Glutamatergic neuron (in vitro differentiated cells): Measurements from ENCODE around the gene DUT. TPM values are rescaled to one million over a fixed set of nuclear protein-coding genes. Genes with fewer than 3 reads are reported as not detected.

ENCODE experiments used
- DNase-seq: peaks from one replicate; pipeline ENCODE4 v3.0.0; 2022
- H3K27ac Mint-ChIP-seq: one replicate; pipeline ENCODE4 v1.8.0; 2020; ENCODE audit warnings: mild to moderate bottlenecking, mixed read lengths, inconsistent platforms; ENCODE audit not compliant: unreplicated experiment
- H3K27me3 Mint-ChIP-seq: one replicate; pipeline ENCODE4 v1.8.0; 2020; ENCODE audit warnings: mild to moderate bottlenecking, moderate library complexity, mixed read lengths, inconsistent platforms; ENCODE audit not compliant: unreplicated experiment
- H3K36me3 Mint-ChIP-seq: one replicate; pipeline ENCODE4 v1.8.0; 2020; ENCODE audit warnings: mild to moderate bottlenecking, mixed read lengths, inconsistent platforms; ENCODE audit not compliant: unreplicated experiment
- H3K4me1 Mint-ChIP-seq: one replicate; pipeline ENCODE4 v1.8.0; 2020; ENCODE audit warnings: mild to moderate bottlenecking, low read depth, mixed read lengths, inconsistent platforms; ENCODE audit not compliant: unreplicated experiment
- H3K4me3 Mint-ChIP-seq: one replicate; pipeline ENCODE4 v1.8.0; 2020; ENCODE audit warnings: mild to moderate bottlenecking, mixed read lengths, inconsistent platforms; ENCODE audit not compliant: unreplicated experiment
- H3K9me3 Mint-ChIP-seq: one replicate; pipeline ENCODE4 v1.8.0; 2020; ENCODE audit warnings: mild to moderate bottlenecking, moderate library complexity, mixed read lengths, inconsistent platforms; ENCODE audit not compliant: unreplicated experiment
- CTCF ChIP-seq: fragments of 200-600 bp; sonication (generic); IDR thresholded peaks from one replicate; pipeline ENCODE4 v1.5.0; 2021; ENCODE audit not compliant: partially characterized antibody, unreplicated experiment
- total RNA-seq: library from RNA; stranded (reverse); fragmentation: NEBNext Ultra II Directional; extraction: Animal tissue kit (Norgen Biotek cat#: 25700); gene quantifications from one replicate; pipeline ENCODE4 v1.2.1, GENCODE V29; 2021; ENCODE audit not compliant: unreplicated experiment

The DUT gene
- total RNA-seq, 1 donor from 2014 or later: 34.3 TPM

DNA sequence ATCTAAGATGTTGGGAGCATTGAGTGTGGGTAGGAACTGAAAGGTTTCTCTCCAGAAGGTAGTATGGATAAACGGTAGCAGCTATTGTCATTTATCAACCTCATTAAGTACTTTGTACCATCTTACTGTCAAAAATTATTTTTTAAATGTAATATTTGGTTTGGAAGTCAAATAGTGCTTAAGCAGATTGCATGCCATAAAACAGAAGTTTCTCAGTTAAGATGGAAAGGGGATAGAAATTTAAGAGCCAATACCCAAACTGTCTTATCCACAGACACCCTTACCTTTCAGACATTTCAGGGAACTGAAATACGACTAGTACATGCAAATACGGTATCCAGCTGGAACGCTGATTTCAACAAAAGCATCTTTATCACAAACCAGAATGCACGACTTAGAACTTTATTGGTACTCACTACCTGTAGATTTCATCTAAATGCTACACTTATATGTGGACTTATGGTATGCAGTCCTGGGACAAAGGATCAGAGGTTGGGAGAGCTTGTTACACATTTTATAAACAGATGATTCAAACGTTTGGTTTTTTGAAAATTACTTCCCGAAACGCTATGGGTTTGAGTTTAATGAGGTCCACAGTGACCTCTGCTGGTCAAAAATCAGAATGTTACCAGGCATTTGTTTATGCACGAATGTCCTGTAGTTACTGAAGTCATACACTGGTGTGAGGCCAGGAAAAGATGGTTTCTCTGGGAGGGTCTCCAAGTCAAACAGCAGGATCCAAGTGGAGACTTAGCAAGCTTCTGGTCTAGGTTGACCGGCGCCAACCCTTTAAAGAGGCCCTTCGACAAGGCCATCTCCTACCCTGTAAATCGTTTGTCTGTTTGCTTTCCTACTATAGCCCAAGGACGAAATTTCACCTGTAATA is 45.7 kb upstream of the DUT start:
- DNase-seq: peak; percentile 22
- H3K4me1 Mint-ChIP-seq: peaks cover 1% of the 10 kb centered on the region
- no peaks in the 10 kb centered on the region for H3K36me3 Mint-ChIP-seq
- H3K27ac Mint-ChIP-seq: no peak overlapping the region
- TF ChIP-seq CTCF: peak; percentile 81
- no peak overlapping the region for H3K4me3 Mint-ChIP-seq
- H3K27me3 Mint-ChIP-seq: no peaks in the 10 kb centered on the region
- H3K9me3 Mint-ChIP-seq: no peaks in the 10 kb centered on the region

DNA sequence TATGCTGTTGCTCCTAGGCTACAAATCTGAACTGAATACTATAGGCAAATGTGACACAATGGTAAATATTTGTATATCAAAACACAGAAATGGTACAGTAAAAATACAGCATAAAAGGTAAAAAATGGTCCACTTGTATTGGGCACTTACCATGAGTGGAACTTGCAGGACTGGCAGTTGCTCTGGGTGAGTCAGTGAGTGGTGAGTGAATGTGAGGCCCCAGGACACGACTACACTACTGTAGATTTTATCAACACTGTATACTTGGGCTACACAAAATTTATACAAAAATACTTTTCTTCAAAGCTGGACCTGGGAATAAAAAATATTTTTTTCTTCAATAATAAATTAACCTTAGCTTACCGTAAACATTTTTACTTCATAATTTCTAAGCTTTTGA is 41.6 kb upstream of the DUT start:
- Mint-ChIP-seq H3K4me3 (no peak overlapping the region), H3K4me1 (no peaks in the 10 kb centered on the region), H3K27me3 (no peaks in the 10 kb centered on the region), H3K9me3 (no peaks in the 10 kb centered on the region), H3K27ac (no peak overlapping the region), H3K36me3 (no peaks in the 10 kb centered on the region)
- no peak for TF ChIP-seq CTCF
- no peak for DNase-seq

DNA sequence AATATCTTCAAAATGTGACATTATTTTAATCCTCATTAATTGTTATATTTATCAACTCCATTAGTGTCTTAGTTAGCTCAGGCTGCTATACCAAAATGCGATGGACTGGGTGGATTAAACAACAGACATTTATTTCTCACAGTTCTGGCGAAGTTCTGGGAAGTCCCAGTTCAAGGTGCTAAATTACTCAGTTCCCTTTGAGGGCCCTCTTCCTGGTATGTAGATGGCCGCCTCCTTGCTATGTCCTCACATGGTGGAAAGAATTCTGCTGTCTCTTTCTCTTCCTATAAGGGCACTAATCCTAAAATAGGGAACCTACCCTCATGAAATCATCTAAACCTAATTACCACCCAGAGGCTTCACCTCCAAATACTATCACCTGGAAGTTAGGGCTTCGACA is 38.8 kb upstream of the DUT start:
- H3K9me3 Mint-ChIP-seq: no peaks in the 10 kb centered on the region
- no peaks in the 10 kb centered on the region for H3K4me1 Mint-ChIP-seq
- DNase-seq: no peak
- no peak overlapping the region for H3K4me3 Mint-ChIP-seq
- no peaks in the 10 kb centered on the region for H3K27me3 Mint-ChIP-seq
- H3K27ac Mint-ChIP-seq: no peak overlapping the region
- no peak for TF ChIP-seq CTCF
- no peaks in the 10 kb centered on the region for H3K36me3 Mint-ChIP-seq

DNA sequence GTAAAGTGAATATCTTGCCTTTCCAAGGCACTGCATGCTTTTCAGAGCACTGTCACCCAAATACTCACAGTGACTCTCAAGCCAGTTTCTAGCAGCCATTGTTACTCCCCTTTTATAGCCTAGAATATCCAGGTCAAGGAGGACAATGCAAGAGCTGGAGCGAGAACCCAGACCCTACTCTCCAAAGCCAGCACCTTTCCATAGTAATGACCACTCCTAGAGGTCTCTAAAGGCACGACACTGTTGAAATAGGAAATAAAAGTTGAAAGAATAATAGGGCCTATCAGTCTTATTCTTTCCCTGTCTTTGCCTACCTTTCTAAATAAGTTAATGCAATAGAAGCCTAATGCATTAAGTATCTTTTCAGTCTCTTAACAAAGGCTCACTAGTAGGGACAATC is 33.6 kb upstream of the DUT start:
- no peak overlapping the region for H3K4me3 Mint-ChIP-seq
- H3K27ac Mint-ChIP-seq: no peak overlapping the region
- DNase-seq: no peak
- no peaks in the 10 kb centered on the region for H3K9me3 Mint-ChIP-seq
- TF ChIP-seq CTCF: no peak
- no peaks in the 10 kb centered on the region for H3K27me3 Mint-ChIP-seq
- no peaks in the 10 kb centered on the region for H3K4me1 Mint-ChIP-seq
- H3K36me3 Mint-ChIP-seq: no peaks in the 10 kb centered on the region

DNA sequence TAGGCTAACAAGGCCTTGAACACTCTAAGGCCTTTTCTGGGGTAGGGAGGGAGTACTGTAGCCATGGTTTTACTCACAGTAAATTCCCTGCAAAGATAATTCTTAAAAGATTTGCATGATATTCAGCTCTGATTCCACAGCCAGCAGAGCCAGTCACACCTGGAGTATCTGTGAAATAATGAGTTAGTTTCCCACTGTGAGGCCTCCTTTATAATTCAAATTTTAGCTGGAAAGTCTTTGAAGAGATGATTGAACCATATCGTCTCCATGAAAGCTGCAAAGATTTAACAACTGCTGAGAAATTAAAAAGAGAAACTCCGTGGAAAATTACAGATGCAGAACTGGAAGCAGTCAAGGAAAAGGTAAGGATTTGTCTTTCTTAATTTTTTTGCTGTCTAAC is 32.3 kb upstream of the DUT start:
- no peaks in the 10 kb centered on the region for H3K27me3 Mint-ChIP-seq
- TF ChIP-seq CTCF: no peak
- H3K4me3 Mint-ChIP-seq: no peak overlapping the region
- no peaks in the 10 kb centered on the region for H3K9me3 Mint-ChIP-seq
- no peak for DNase-seq
- no peaks in the 10 kb centered on the region for H3K4me1 Mint-ChIP-seq
- no peaks in the 10 kb centered on the region for H3K36me3 Mint-ChIP-seq
- H3K27ac Mint-ChIP-seq: no peak overlapping the region
